ENCODE data around the gene RBM46.

DNA sequence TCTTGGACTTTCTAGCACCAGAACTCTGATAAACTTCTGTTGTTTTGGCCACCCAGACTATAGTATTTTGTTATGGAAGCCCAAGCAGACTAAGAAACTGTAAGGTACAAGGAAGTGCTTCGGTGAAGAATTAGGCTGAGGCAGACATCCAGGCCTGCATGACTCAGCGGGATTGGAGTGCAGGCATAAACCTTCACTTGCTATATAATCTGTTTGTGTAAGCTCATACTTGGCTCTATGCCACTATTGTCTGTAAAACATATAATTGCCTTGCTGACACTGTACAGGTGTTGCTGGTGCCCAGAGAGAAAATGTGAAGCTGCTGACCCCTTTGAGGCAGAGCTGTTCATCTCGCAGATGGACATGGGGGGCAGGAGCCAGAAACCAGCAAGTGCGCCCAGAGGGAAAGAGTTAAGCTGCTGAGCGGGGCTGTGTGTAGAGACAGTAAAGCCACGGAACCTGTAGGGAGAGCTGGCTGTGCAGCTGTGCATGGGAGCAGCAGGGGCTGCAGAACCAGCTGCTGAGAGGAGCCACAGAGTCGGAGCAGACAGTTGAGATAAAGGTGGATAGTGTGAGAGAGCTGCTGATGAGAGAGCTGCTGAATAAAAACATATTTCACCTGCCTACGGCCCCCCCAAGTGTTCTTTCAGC lies 96.2 kb downstream of the RBM46 start:
- TF ChIP-seq GATA2 (IDR thresholded peaks at IDR 0.05; ENCODE audit: low read depth, low read length) (0 out of 2 replicates have a peak, but pooled peaks have one; percentile 22), GATA3 (IDR thresholded peaks at IDR 0.05; ENCODE audit: low read depth, low read length) (no peak)

All from SH-SY5Y (cell line).